Tibial artery (tissue), 4 donors: ENCODE results near the gene MAML2.

ENCODE experiments used
- DNase-seq, 2 donors: peaks; one replicate each; pipeline ENCODE4 v3.0.0-alpha.2; 2019
- H3K27ac ChIP-seq, 2 donors: fragments of 200-600 bp; sonication (generic) in 1 of 2; 1 replicate in 1 of 2; 2 replicates in 1 of 2; pipeline ENCODE4 v1.5.1; 2018 to 2019; ENCODE audit warnings: mild to moderate bottlenecking in 1 of 2
- H3K27me3 ChIP-seq, 2 donors: fragments of 200-600 bp; sonication (generic) in 1 of 2; one replicate each; pipeline versions ENCODE4 v1.5.1 to v1.6.0; 2016 to 2019
- H3K36me3 ChIP-seq, 3 donors: fragments of 200-600 bp; sonication (generic) in 2 of 3; one replicate each; pipeline ENCODE4 v1.5.1; 2016 to 2019; ENCODE audit warnings: mild to moderate bottlenecking in 2 of 3
- H3K4me1 ChIP-seq, 4 donors: fragments of 200-600 bp; sonication (generic) in 2 of 4; 1 replicate in 3 of 4; 2 replicates in 1 of 4; pipeline ENCODE4 v1.5.1; 2016 to 2019
- H3K4me3 ChIP-seq, 2 donors: fragments of 200-600 bp; sonication (generic) in 1 of 2; 1 replicate in 1 of 2; 2 replicates in 1 of 2; pipeline ENCODE4 v1.5.1; 2018 to 2019; ENCODE audit warnings: mild to moderate bottlenecking in 2 of 2
- H3K9me3 ChIP-seq, 3 donors: fragments of 200-600 bp; sonication (generic) in 1 of 3; one replicate each; pipeline ENCODE4 v1.5.1; 2016 to 2019
- CTCF ChIP-seq, 2 experiments: fragments of 200-600 bp in 1 of 2; fragments of 450-650 bp in 1 of 2; IDR thresholded peaks; one replicate each; pipeline ENCODE4 v1.5.1; 2017 to 2019; ENCODE audit warnings: antibody characterized with exemption in 2 of 2, mild to moderate bottlenecking in 1 of 2, moderate library complexity in 1 of 2
- intact Hi-C: fragments of 100-400 bp; cut with DNase I; formaldehyde crosslinking; loops from one replicate; pipeline ENCODE4 v1.15.0; 2023; ENCODE audit warnings: low total_unique reads

The MAML2 gene

GRCh38 chr11:96086111-96086510 is 256.9 kb downstream of the MAML2 start:
- no peak for TF ChIP-seq CTCF (IDR thresholded peaks at IDR 0.05)
- Histone ChIP-seq H3K4me3 (no peak overlapping the region), H3K4me1 (peaks cover 0 to 33% (median 19%) of the 10 kb centered on the region in 4 donors), H3K27ac (no peak overlapping the region), H3K27me3 (no peaks in the 10 kb centered on the region), H3K9me3 (no peaks in the 10 kb centered on the region), H3K36me3 (no peaks in the 10 kb centered on the region)
- intact Hi-C loops, result no loop called here
- no peak for DNase-seq

GRCh38 chr11:96085319-96085930 is 257.6 kb downstream of the MAML2 start:
- Histone ChIP-seq H3K4me3 (no peak overlapping the region), H3K27ac (no peak overlapping the region), H3K36me3 (no peaks in the 10 kb centered on the region), H3K4me1 (peaks cover 0 to 26% (median 13%) of the 10 kb centered on the region in 4 donors), H3K9me3 (no peaks in the 10 kb centered on the region), H3K27me3 (no peaks in the 10 kb centered on the region)
- intact Hi-C loops, result no loop called here
- no peak for TF ChIP-seq CTCF (IDR thresholded peaks at IDR 0.05)
- no peak for DNase-seq

- no peak for TF ChIP-seq CTCF (IDR thresholded peaks at IDR 0.05)
- Histone ChIP-seq H3K36me3 (no peaks in the 10 kb centered on the region), H3K4me1 (peaks cover 0 to 20% (median 7%) of the 10 kb centered on the region in 4 donors), H3K27me3 (no peaks in the 10 kb centered on the region), H3K27ac (no peak overlapping the region), H3K9me3 (no peaks in the 10 kb centered on the region), H3K4me3 (no peak overlapping the region)
- intact Hi-C loops, result no loop called here
- DNase-seq, result no peak
Observed at GRCh38 chr11:96084610-96085318, 258.2 kb downstream of the MAML2 start.

GRCh38 chr11:96082936-96083335 is 260.1 kb downstream of the MAML2 start:
- Histone ChIP-seq H3K36me3 (no peaks in the 10 kb centered on the region), H3K9me3 (no peaks in the 10 kb centered on the region), H3K4me3 (no peak overlapping the region), H3K27ac (no peak overlapping the region), H3K27me3 (no peaks in the 10 kb centered on the region), H3K4me1 (peaks cover 0 to 8% (median under 1%) of the 10 kb centered on the region in 4 donors)
- intact Hi-C loops, result no loop called here
- TF ChIP-seq CTCF (IDR thresholded peaks at IDR 0.05), result no peak
- DNase-seq, result no peak

- no peaks in the 10 kb centered on the region for H3K9me3 ChIP-seq
- no peak for TF ChIP-seq CTCF (IDR thresholded peaks at IDR 0.05)
- H3K27me3 ChIP-seq, result no peaks in the 10 kb centered on the region
- no peak overlapping the region for H3K4me3 ChIP-seq
- intact Hi-C loops, result no loop called here
- H3K27ac ChIP-seq, result no peak overlapping the region
- no peak for DNase-seq
- no peaks in the 10 kb centered on the region for H3K36me3 ChIP-seq
- H3K4me1 ChIP-seq, result peaks cover 0 to 14% (median 5%) of the 10 kb centered on the region in 4 donors
Observed at GRCh38 chr11:96082002-96082899, 260.7 kb downstream of the MAML2 start.
